Measurements from ENCODE around the gene KLHL11. TPM values are rescaled to one million over a fixed set of nuclear protein-coding genes. Genes with fewer than 3 reads are reported as not detected.

KLHL11 gene
- total RNA-seq (2014; rRNA removed; shearing (Covaris generic)), result 14.7 and 18.1 TPM in 2 replicates

GRCh38 chr17:41864836-41865595 lies at the start of gene KLHL11:
TSS of gene KLHL11 (minus strand) at chr17:41865423. CDS start at chr17:41865370, 53 bp downstream.
- Histone ChIP-seq H3K36me3 (replicated peaks; ENCODE audit: control insufficient read depth, insufficient read depth, low read length) (peaks cover 18% of the 10 kb centered on the region), H3K27me3 (ENCODE audit: control insufficient read depth, insufficient read depth, low read length) (no peaks in the 10 kb centered on the region), H3K4me3 (ENCODE audit: insufficient read depth, low read depth, low read length) (peak within 1 kb of the TSS; percentile 97)
- DNase-seq, result peak; percentile 97

GRCh38 chr17:41915020-41915419 lies 49.8 kb upstream of the KLHL11 start:
- DNase-seq, result no peak
- Histone ChIP-seq H3K36me3 (replicated peaks; ENCODE audit: control insufficient read depth, insufficient read depth, low read length) (peaks cover 38% of the 10 kb centered on the region), H3K4me3 (ENCODE audit: insufficient read depth, low read depth, low read length) (no peak overlapping the region), H3K27me3 (ENCODE audit: control insufficient read depth, insufficient read depth, low read length) (no peaks in the 10 kb centered on the region)

GRCh38 chr17:41914358-41914766 lies 49.1 kb upstream of the KLHL11 start:
- Histone ChIP-seq H3K27me3 (ENCODE audit: control insufficient read depth, insufficient read depth, low read length) (no peaks in the 10 kb centered on the region), H3K4me3 (ENCODE audit: insufficient read depth, low read depth, low read length) (no peak overlapping the region), H3K36me3 (replicated peaks; ENCODE audit: control insufficient read depth, insufficient read depth, low read length) (peaks cover 45% of the 10 kb centered on the region)
- DNase-seq, result no peak

- Histone ChIP-seq H3K4me3 (ENCODE audit: insufficient read depth, low read depth, low read length) (no peak overlapping the region), H3K36me3 (replicated peaks; ENCODE audit: control insufficient read depth, insufficient read depth, low read length) (peaks cover 49% of the 10 kb centered on the region), H3K27me3 (ENCODE audit: control insufficient read depth, insufficient read depth, low read length) (no peaks in the 10 kb centered on the region)
- DNase-seq, result peak; percentile 71
Measured at GRCh38 chr17:41913798-41914197, 48.6 kb upstream of the KLHL11 start.

- H3K36me3 ChIP-seq (replicated peaks; ENCODE audit: control insufficient read depth, insufficient read depth, low read length), result peaks cover 56% of the 10 kb centered on the region
- no peak overlapping the region for H3K4me3 ChIP-seq (ENCODE audit: insufficient read depth, low read depth, low read length)
- no peaks in the 10 kb centered on the region for H3K27me3 ChIP-seq (ENCODE audit: control insufficient read depth, insufficient read depth, low read length)
- no peak for DNase-seq
Measured at GRCh38 chr17:41912925-41913324, 47.7 kb upstream of the KLHL11 start.

GRCh38 chr17:41910701-41911391 lies 45.6 kb upstream of the KLHL11 start:
- Histone ChIP-seq H3K27me3 (ENCODE audit: control insufficient read depth, insufficient read depth, low read length) (no peaks in the 10 kb centered on the region), H3K4me3 (ENCODE audit: insufficient read depth, low read depth, low read length) (no peak overlapping the region), H3K36me3 (replicated peaks; ENCODE audit: control insufficient read depth, insufficient read depth, low read length) (peaks cover 75% of the 10 kb centered on the region)
- no peak for DNase-seq

- peak; percentile 24 for DNase-seq
- peaks cover 90% of the 10 kb centered on the region for H3K36me3 ChIP-seq (replicated peaks; ENCODE audit: control insufficient read depth, insufficient read depth, low read length)
- no peaks in the 10 kb centered on the region for H3K27me3 ChIP-seq (ENCODE audit: control insufficient read depth, insufficient read depth, low read length)
- H3K4me3 ChIP-seq (ENCODE audit: insufficient read depth, low read depth, low read length), result no peak overlapping the region
Measured at GRCh38 chr17:41909088-41909487, 43.9 kb upstream of the KLHL11 start.

- H3K4me3 ChIP-seq (ENCODE audit: insufficient read depth, low read depth, low read length), result no peak overlapping the region
- peak; percentile 22 for DNase-seq
- H3K36me3 ChIP-seq (replicated peaks; ENCODE audit: control insufficient read depth, insufficient read depth, low read length), result peaks cover 85% of the 10 kb centered on the region
- H3K27me3 ChIP-seq (ENCODE audit: control insufficient read depth, insufficient read depth, low read length), result no peaks in the 10 kb centered on the region
Measured at GRCh38 chr17:41907633-41908539, 42.7 kb upstream of the KLHL11 start.

GRCh38 chr17:41907185-41907556 lies 41.9 kb upstream of the KLHL11 start:
- DNase-seq, result peak; percentile 32
- peaks cover 84% of the 10 kb centered on the region for H3K36me3 ChIP-seq (replicated peaks; ENCODE audit: control insufficient read depth, insufficient read depth, low read length)
- no peaks in the 10 kb centered on the region for H3K27me3 ChIP-seq (ENCODE audit: control insufficient read depth, insufficient read depth, low read length)
- no peak overlapping the region for H3K4me3 ChIP-seq (ENCODE audit: insufficient read depth, low read depth, low read length)

GRCh38 chr17:41906465-41907184 lies 41.4 kb upstream of the KLHL11 start:
- DNase-seq, result peak; percentile 22
- Histone ChIP-seq H3K4me3 (ENCODE audit: insufficient read depth, low read depth, low read length) (no peak overlapping the region), H3K27me3 (ENCODE audit: control insufficient read depth, insufficient read depth, low read length) (no peaks in the 10 kb centered on the region), H3K36me3 (replicated peaks; ENCODE audit: control insufficient read depth, insufficient read depth, low read length) (peaks cover 85% of the 10 kb centered on the region)

- no peak for DNase-seq
- H3K27me3 ChIP-seq (ENCODE audit: control insufficient read depth, insufficient read depth, low read length), result no peaks in the 10 kb centered on the region
- no peak overlapping the region for H3K4me3 ChIP-seq (ENCODE audit: insufficient read depth, low read depth, low read length)
- peaks cover 79% of the 10 kb centered on the region for H3K36me3 ChIP-seq (replicated peaks; ENCODE audit: control insufficient read depth, insufficient read depth, low read length)
Measured at GRCh38 chr17:41905172-41905571, 39.9 kb upstream of the KLHL11 start.

- Histone ChIP-seq H3K36me3 (replicated peaks; ENCODE audit: control insufficient read depth, insufficient read depth, low read length) (peaks cover 75% of the 10 kb centered on the region), H3K27me3 (ENCODE audit: control insufficient read depth, insufficient read depth, low read length) (no peaks in the 10 kb centered on the region), H3K4me3 (ENCODE audit: insufficient read depth, low read depth, low read length) (no peak overlapping the region)
- DNase-seq, result no peak
Measured at GRCh38 chr17:41904242-41904841, 39.1 kb upstream of the KLHL11 start.

GRCh38 chr17:41901646-41902045 lies 36.4 kb upstream of the KLHL11 start:
- H3K27me3 ChIP-seq (ENCODE audit: control insufficient read depth, insufficient read depth, low read length), result no peaks in the 10 kb centered on the region
- peaks cover 72% of the 10 kb centered on the region for H3K36me3 ChIP-seq (replicated peaks; ENCODE audit: control insufficient read depth, insufficient read depth, low read length)
- no peak for DNase-seq
- H3K4me3 ChIP-seq (ENCODE audit: insufficient read depth, low read depth, low read length), result no peak overlapping the region

- Histone ChIP-seq H3K27me3 (ENCODE audit: control insufficient read depth, insufficient read depth, low read length) (no peaks in the 10 kb centered on the region), H3K4me3 (ENCODE audit: insufficient read depth, low read depth, low read length) (no peak overlapping the region), H3K36me3 (replicated peaks; ENCODE audit: control insufficient read depth, insufficient read depth, low read length) (peaks cover 70% of the 10 kb centered on the region)
- no peak for DNase-seq
Measured at GRCh38 chr17:41896726-41897125, 31.5 kb upstream of the KLHL11 start.
